ENCODE results near the gene MPPE1.
A peak's percentile ranks its signal among the peaks of the same experiment; 100 is the strongest.
"Not testable (repeated sequence)": the region's sequence is repeated elsewhere in the genome, so short reads cannot be mapped to it uniquely, and the experiment has no call there.

The MPPE1 gene

GRCh38 chr18:11860594-11861450 lies 47.3 kb downstream of the MPPE1 start:
- no peak overlapping the region for H3K4me3 ChIP-seq (ENCODE audit: low read depth, low read length)
- no peak for TF ChIP-seq CTCF (IDR thresholded peaks at IDR 0.05; ENCODE audit: borderline replicate concordance, insufficient read depth, low read depth, low read length)

GRCh38 chr18:11859903-11860407 lies 48.2 kb downstream of the MPPE1 start:
- no peak overlapping the region for H3K4me3 ChIP-seq (ENCODE audit: low read depth, low read length)
- TF ChIP-seq CTCF (IDR thresholded peaks at IDR 0.05; ENCODE audit: borderline replicate concordance, insufficient read depth, low read depth, low read length), result no peak

- H3K4me3 ChIP-seq (ENCODE audit: low read depth, low read length), result no peak overlapping the region
- no peak for TF ChIP-seq CTCF (IDR thresholded peaks at IDR 0.05; ENCODE audit: borderline replicate concordance, insufficient read depth, low read depth, low read length)
Observed at GRCh38 chr18:11859282-11859830, 48.8 kb downstream of the MPPE1 start.

- H3K4me3 ChIP-seq (ENCODE audit: low read depth, low read length), result no peak overlapping the region
- no peak for TF ChIP-seq CTCF (IDR thresholded peaks at IDR 0.05; ENCODE audit: borderline replicate concordance, insufficient read depth, low read depth, low read length)
Observed at GRCh38 chr18:11857177-11857887, 50.8 kb downstream of the MPPE1 start.

- not testable (repeated sequence) for H3K4me3 ChIP-seq (ENCODE audit: low read depth, low read length)
Observed at GRCh38 chr18:11854554-11854953, 53.6 kb downstream of the MPPE1 start.

GRCh38 chr18:11851806-11852337 lies 56.2 kb downstream of the MPPE1 start:
- no peak for TF ChIP-seq CTCF (IDR thresholded peaks at IDR 0.05; ENCODE audit: borderline replicate concordance, insufficient read depth, low read depth, low read length)

GRCh38 chr18:11851146-11851805 lies 56.8 kb downstream of the MPPE1 start, which contains the start of gene CHMP1B:
CHMP1B (plus strand) TSS chr18:11851413; CDS start chr18:11851512, 99 bp downstream.
- H3K4me3 ChIP-seq (ENCODE audit: low read depth, low read length), result peak within 1 kb of the TSS; percentile 76
- no peak for TF ChIP-seq CTCF (IDR thresholded peaks at IDR 0.05; ENCODE audit: borderline replicate concordance, insufficient read depth, low read depth, low read length)

More at GRCh38 chr18:11851806-11852337, 56.2 kb downstream of the MPPE1 start:
- H3K4me3 ChIP-seq (ENCODE audit: low read depth, low read length), result peak overlapping the region; percentile 76

Measured in GM12875 (cell line).